GM12892 (cell line): Measurements from ENCODE around the gene CYTH4.

Experiments
- POLR2A ChIP-seq: IDR thresholded peaks from 2 replicates; pipeline ENCODE4 v1.6.1; 2011; ENCODE audit warnings: low read depth, low read length, control low read depth
- POLR2AphosphoS5 ChIP-seq: IDR thresholded peaks from 2 replicates; pipeline ENCODE4 v1.6.1; 2011; ENCODE audit warnings: low read depth, low read length, control low read depth
- TAF1 ChIP-seq: IDR thresholded peaks from 2 replicates; pipeline ENCODE4 v1.6.1; 2011; ENCODE audit warnings: low read depth, mild to moderate bottlenecking, control low read depth, low read length, borderline replicate concordance

- TF ChIP-seq TAF1 (no peak), POLR2AphosphoS5 (no peak), POLR2A (no peak)
Observed at GRCh38 chr22:37343863-37344734, 61.8 kb downstream of the CYTH4 start.
